Hepatocyte (in vitro differentiated cells): ENCODE data around the gene SELENOF. TPM values are rescaled to one million over a fixed set of nuclear protein-coding genes. Genes with fewer than 3 reads are reported as not detected.

ENCODE experiments used
- DNase-seq: peaks from one replicate; pipeline ENCODE4 v3.0.0-alpha.2; 2016; ENCODE audit warnings: low spot score
- H2AFZ ChIP-seq: fragments of 200-600 bp; sonication (generic); 2 replicates; pipeline ENCODE4 v1.6.0; 2016; ENCODE audit warnings: antibody characterized with exemption, mild to moderate bottlenecking
- H3K27ac ChIP-seq: fragments of 200-600 bp; sonication (generic); 2 replicates; pipeline ENCODE4 v1.5.1; 2016; ENCODE audit warnings: mild to moderate bottlenecking
- H3K27me3 ChIP-seq: fragments of 200-600 bp; sonication (generic); 2 replicates; pipeline ENCODE4 v1.6.1; 2016
- H3K36me3 ChIP-seq: fragments of 200-600 bp; sonication (generic); replicated peaks from 2 replicates; pipeline ENCODE4 v1.5.1; 2016; ENCODE audit warnings: low read depth; ENCODE audit not compliant: insufficient read depth
- H3K4me1 ChIP-seq: fragments of 200-600 bp; sonication (generic); 2 replicates; pipeline ENCODE4 v1.5.1; 2016; ENCODE audit warnings: mild to moderate bottlenecking, moderate library complexity; ENCODE audit not compliant: insufficient read depth
- H3K4me2 ChIP-seq: fragments of 200-600 bp; sonication (generic); 2 replicates; pipeline ENCODE4 v1.6.0; 2016
- H3K4me3 ChIP-seq: fragments of 200-600 bp; sonication (generic); 2 replicates; pipeline ENCODE4 v1.5.1; 2016; ENCODE audit warnings: mild to moderate bottlenecking
- H3K79me2 ChIP-seq: fragments of 200-600 bp; sonication (generic); 2 replicates; pipeline ENCODE4 v1.6.0; 2017; ENCODE audit warnings: mild to moderate bottlenecking
- H3K9me2 ChIP-seq: fragments of 200-600 bp; sonication (generic); replicated peaks from 2 replicates; pipeline ENCODE4 v1.6.0; 2017; ENCODE audit warnings: mild to moderate bottlenecking; ENCODE audit not compliant: insufficient read depth
- H3K9me3 ChIP-seq: fragments of 200-600 bp; sonication (generic); 2 replicates; pipeline ENCODE4 v1.5.1; 2016; ENCODE audit warnings: low read depth, mild to moderate bottlenecking
- H4K20me1 ChIP-seq: fragments of 200-600 bp; sonication (generic); 2 replicates; pipeline ENCODE4 v1.6.0; 2016; ENCODE audit warnings: mild to moderate bottlenecking; ENCODE audit not compliant: insufficient read depth, poor library complexity, severe bottlenecking
- CTCF ChIP-seq: fragments of 200-600 bp; sonication (generic); IDR thresholded peaks from 2 replicates; pipeline ENCODE4 v1.5.1; 2016; ENCODE audit warnings: antibody characterized with exemption, mild to moderate bottlenecking; ENCODE audit not compliant: poor library complexity
- EZH2 ChIP-seq: fragments of 200-600 bp; sonication (generic); IDR thresholded peaks from 2 replicates; pipeline ENCODE4 v1.6.1; 2016; ENCODE audit warnings: antibody characterized with exemption, mild to moderate bottlenecking, borderline replicate concordance
- EZH2phosphoT487 ChIP-seq: fragments of 200-600 bp; sonication (generic); IDR thresholded peaks from one replicate; pipeline ENCODE4 v1.6.1; 2018; ENCODE audit warnings: antibody characterized with exemption, mild to moderate bottlenecking, low read depth, moderate library complexity; ENCODE audit not compliant: unreplicated experiment, severe bottlenecking
- WGBS: methylation state at CpG from one replicate; pipeline ENCODE4 v1.1.6; 2016; ENCODE audit warnings: low lambda C conversion rate; ENCODE audit errors: missing lambda C conversion rate; 5-methylcytosine and 5-hydroxymethylcytosine counted together
- polyA plus RNA-seq: library from polyadenylated mRNA; unstranded; fragments of >200 nt; fragmentation: Nextera tagmentation; extraction: Ambion mirVana; gene quantifications from 2 replicates; pipeline ENCODE4 v1.2.1, GENCODE V29; 2016
- total RNA-seq: library from RNA; depleted of rRNA; stranded (reverse); fragments of >200 nt; gene quantifications from 2 replicates; pipeline ENCODE4 v1.2.3, GENCODE V29; 2014

Gene SELENOF
- total and polyA plus RNA-seq, 2 experiments from 2014 or later: 168 to 193 TPM

- no peak for DNase-seq
- peak overlapping the region; percentile 78 for H3K4me2 ChIP-seq
- H3K9me3 ChIP-seq: no peaks in the 10 kb centered on the region
- H3K4me3 ChIP-seq: peak overlapping the region; percentile 86
- no peaks in the 10 kb centered on the region for H3K9me2 ChIP-seq
- WGBS: 88% methylated on average over 1 of the region's 1 CpG
- H3K36me3 ChIP-seq: no peaks in the 10 kb centered on the region
- H3K27me3 ChIP-seq: no peaks in the 10 kb centered on the region
- H3K79me2 ChIP-seq: peaks cover 80% of the 10 kb centered on the region
- peaks cover 15% of the 10 kb centered on the region for H4K20me1 ChIP-seq
- H3K27ac ChIP-seq: no peak overlapping the region
- H2AFZ ChIP-seq: no peak overlapping the region
- H3K4me1 ChIP-seq: peaks cover 21% of the 10 kb centered on the region
- TF ChIP-seq EZH2: no peak
Observed at GRCh38 chr1:86916752-86917151, 2.8 kb upstream of the SELENOF start.

GRCh38 chr1:86915737-86916235 is 1.9 kb upstream of the SELENOF start:
- WGBS: 2% methylated on average over 14 of the region's 14 CpGs
- Histone ChIP-seq H3K27ac (peak overlapping the region; percentile 80), H4K20me1 (peaks cover 24% of the 10 kb centered on the region), H3K9me3 (no peaks in the 10 kb centered on the region), H2AFZ (peak overlapping the region; percentile 67), H3K4me3 (peak overlapping the region; percentile 86), H3K79me2 (peaks cover 80% of the 10 kb centered on the region), H3K27me3 (no peaks in the 10 kb centered on the region), H3K36me3 (no peaks in the 10 kb centered on the region), H3K4me1 (peaks cover 24% of the 10 kb centered on the region), H3K9me2 (no peaks in the 10 kb centered on the region), H3K4me2 (peak overlapping the region; percentile 78)
- DNase-seq: peak; percentile 6
- no peak for TF ChIP-seq EZH2
- TF ChIP-seq CTCF: no peak
- TF ChIP-seq EZH2phosphoT487: no peak

- peaks cover 27% of the 10 kb centered on the region for H4K20me1 ChIP-seq
- whole genome bisulfite sequencing: under 1% methylated on average over 39 of the region's 43 CpGs
- peak overlapping the region; percentile 67 for H2AFZ ChIP-seq
Observed at GRCh38 chr1:86914998-86915736, 1.2 kb upstream of the SELENOF start.

More at GRCh38 chr1:86914998-86915736, 1.2 kb upstream of the SELENOF start:
- H3K4me2 ChIP-seq: peak overlapping the region; percentile 78
- no peaks in the 10 kb centered on the region for H3K36me3 ChIP-seq
- H3K27me3 ChIP-seq: no peaks in the 10 kb centered on the region
- peaks cover 24% of the 10 kb centered on the region for H3K4me1 ChIP-seq
- H3K9me2 ChIP-seq: no peaks in the 10 kb centered on the region
- peak overlapping the region; percentile 80 for H3K27ac ChIP-seq
- no peaks in the 10 kb centered on the region for H3K9me3 ChIP-seq
- peaks cover 80% of the 10 kb centered on the region for H3K79me2 ChIP-seq
- H3K4me3 ChIP-seq: peak overlapping the region; percentile 86
- no peak for TF ChIP-seq EZH2phosphoT487
- no peak for TF ChIP-seq CTCF
- TF ChIP-seq EZH2: no peak
- DNase-seq: peak; percentile 71
